Stimulated activated CD8-positive, alpha-beta memory T cell treated with anti-CD3 and anti-CD28 coated beads, Interleukin-12 subunit alpha, Interleukin-12 subunit beta, amount 100 ng/mL, for 24 hours (primary cell): Measurements from ENCODE around the gene MYH14.
"Not testable (repeated sequence)": the region's sequence is repeated elsewhere in the genome, so short reads cannot be mapped to it uniquely, and the experiment has no call there.

Source experiments
- DNase-seq: peaks from one replicate; pipeline ENCODE4 v3.0.0-alpha.2; 2020; ENCODE audit errors: extremely low read depth

The MYH14 gene

DNA sequence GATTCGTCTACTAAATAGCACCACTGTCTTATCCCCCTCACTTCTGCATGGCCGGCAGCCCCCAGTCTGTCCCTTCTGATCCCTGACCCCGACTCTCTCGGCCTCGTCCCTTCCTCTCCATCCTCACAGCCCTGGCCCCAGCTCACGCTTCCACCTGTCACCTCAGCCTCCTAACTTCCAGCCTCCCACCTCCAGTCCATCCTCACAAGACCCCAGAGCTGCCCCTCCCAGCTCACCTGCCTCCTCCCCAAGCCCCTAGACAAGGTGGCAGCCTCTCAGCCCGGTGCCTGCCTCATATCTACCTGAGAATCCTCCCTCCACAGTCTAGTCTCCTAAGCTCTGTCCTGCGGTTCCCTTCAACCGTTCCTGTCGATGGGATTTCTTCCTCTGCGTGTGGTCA, 115.7 kb downstream of the MYH14 start:
- DNase-seq, result no peak

DNA sequence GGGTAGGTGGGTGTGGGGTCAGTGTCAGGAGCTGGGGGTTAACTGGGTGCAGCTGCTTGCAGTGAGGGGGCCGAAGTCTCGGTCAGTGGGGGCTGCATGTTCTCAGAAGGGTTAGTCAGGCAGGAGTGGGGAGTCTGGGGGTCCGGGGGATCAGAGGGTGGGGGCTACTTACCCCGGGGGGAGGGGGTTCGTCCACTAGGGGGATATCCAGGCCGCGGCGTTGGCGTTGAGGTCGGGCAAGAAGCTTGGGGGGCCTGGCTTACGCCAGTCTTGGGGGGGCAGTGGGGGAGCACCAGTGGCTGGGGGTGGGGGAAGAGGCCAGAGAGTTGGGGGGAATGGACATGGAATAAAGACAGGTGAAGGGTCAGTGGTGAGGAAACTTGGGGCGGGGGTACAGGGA, 116.6 kb downstream of the MYH14 start:
- no peak for DNase-seq

DNA sequence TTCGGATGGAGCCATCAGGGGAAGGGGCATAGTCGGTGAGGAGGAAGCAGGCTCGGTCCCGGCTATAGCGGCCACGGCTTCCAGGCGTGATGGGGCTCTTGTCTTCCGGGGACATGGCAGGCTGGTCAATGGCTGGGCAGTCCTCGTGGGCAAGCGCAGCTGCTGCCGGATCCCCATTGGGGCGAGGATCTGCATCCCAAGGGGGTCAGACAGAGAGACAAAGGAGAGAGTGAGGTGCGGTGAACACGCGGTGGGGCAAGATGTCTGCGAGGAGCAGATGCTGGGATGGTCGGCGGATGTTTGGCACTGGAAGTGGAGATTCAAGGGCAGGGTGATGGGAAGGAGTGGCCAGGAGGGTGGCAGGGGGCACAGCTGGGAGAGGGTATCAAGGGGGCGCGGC, 117.2 kb downstream of the MYH14 start:
- no peak for DNase-seq

DNA sequence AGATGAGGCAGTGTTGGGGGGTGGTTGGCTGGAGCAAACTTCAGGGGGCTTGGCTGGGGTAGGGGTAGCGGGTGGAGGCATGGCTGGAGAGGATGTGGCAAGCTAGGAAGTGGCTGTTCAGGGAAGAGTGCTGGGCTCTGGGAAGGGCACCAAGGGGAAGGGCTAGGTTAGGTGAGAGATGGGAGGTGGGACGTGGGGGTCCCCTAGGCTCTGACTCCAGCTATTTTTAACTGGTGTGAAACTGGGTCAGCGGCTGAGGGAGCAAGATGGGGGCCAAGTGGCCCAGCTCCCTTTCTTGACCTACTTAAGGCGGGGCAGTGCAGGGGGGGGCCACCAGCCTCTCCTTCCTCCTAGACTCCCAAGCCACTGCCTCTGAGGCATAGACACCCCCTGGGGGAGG, 118.4 kb downstream of the MYH14 start:
- no peak for DNase-seq

DNA sequence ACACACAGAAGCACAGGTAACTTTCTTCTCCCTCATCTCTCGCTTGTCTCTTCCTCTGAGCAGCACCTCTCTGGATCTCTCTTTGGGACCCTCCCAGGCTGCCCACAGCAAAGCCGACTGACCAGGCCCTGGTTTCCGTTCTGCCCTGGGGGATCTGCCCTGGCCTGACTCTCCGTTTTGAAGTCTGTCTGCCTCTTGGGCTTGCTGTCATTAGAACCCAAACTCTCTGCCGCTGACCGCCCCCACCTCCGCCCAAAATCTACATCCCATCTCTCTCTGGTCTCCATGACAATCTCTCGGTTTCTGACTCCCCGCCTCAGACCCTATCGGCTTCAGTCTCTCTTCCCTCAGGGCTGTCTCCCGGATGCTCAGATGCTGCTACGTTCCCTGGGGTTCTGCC, 118.8 kb downstream of the MYH14 start:
- no peak for DNase-seq

DNA sequence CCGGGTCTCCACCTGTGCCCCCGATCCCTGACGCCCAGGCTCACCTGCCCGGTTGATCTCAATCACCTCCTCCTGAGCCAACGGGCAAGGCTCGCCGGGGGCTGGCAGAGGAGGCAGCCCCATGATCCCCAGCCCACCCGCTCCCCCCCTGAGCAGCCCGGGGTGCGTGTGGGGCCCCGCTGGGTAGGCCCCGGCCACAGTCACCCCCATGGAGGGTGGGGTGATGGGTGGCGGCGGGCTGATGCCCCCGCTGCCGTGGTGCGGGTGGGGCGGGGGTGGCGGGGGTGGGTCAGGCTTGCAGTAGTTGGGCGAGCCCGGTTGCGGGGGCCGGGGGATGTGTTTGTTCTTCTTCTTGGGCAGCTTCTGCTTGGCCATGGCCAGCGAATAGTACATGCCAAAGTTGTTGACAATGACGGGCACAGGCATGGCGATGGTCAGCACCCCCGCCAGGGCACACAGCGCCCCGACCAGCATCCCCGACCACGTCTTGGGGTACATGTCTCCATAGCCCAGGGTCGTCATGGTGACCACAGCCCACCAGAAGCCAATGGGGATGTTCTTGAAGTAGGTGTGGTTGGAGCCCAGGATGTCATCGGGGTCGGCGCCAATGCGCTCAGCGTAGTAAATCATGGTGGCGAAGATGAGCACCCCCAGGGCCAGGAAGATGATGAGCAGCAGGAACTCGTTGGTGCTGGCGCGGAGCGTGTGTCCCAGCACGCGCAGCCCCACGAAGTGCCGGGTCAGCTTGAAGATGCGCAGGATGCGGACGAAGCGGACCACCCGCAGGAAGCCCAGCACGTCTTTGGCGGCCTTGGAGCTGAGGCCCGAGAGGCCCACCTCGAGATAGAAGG, 119.7 kb downstream of the MYH14 start:
- no peak for DNase-seq

DNA sequence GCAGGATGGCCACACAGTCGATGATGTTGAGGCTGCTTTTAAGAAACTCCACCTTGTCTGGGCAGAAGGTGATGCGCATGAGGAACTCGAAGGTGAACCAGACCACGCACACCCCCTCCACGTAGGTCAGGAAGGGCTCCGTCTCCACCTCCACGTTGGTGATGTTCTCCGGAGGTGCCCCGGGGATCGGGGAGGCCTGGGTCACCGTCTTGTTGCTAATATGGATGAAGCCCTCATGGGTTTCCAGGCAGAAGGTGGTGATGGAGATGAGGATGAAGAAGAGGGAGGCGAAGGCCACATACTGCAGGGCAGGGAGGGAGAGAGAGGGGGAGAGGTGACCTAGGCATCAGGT, 120.3 kb downstream of the MYH14 start:
- no peak for DNase-seq

DNA sequence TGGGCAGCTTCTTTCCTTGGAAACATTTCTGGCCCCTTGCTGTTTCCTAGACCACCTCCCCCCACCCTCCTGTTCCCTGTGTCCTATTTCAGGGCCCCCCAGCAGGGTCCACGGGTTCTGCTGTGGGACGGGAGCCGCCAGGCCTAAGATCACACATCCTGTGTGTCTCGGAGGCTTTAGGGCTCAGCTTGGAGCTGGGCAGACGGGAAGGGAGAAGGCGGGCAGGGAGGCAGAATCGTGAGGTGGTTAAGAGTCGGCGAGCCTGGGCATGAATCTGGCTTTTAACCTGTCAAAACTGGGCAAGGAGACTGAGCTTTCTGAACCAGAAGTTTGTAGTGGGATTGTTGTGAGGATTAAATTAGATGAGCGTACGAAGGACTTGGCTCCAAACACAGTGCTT, 120.9 kb downstream of the MYH14 start:
- no peak for DNase-seq

DNA sequence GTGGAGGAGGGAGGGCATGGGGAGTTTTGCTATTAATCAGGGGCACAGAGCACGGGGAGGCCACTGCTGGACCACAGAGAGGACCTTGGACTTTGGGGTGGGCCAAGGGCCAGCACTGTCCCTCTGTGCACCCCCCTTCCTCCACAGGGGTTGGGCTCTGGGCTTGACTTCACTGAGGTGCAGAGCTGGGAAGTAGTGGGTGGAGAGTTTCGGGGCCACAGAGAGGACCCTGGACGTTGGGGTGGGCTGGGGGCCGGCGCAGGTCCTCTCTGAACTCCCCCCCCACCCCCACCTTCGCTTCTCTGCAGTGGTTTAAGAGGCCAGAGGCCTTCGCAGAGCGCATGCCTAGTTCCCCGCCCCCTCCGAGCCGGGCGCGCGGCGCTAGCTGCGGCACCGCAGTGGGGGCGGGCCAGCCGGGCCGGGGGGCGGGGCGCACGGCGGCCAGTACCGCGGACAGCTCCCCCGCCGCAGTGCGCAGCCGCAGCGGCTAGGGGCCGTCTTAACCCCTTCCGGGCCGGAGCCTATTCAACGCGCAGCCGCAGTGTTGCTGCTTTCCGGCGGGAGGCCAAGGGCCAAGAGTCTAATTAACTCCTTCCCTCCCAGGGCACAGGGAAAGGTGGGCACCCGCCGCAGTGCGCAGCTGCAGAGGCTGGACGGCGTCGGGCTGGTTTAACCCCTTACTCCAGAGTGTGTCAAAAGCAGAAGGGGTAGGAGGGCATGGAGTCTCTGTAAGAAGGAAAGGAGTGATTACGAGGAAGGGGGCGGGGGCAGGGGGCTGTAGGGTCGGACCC, 122.1 kb downstream of the MYH14 start:
- DNase-seq, result peak; percentile 36

DNA sequence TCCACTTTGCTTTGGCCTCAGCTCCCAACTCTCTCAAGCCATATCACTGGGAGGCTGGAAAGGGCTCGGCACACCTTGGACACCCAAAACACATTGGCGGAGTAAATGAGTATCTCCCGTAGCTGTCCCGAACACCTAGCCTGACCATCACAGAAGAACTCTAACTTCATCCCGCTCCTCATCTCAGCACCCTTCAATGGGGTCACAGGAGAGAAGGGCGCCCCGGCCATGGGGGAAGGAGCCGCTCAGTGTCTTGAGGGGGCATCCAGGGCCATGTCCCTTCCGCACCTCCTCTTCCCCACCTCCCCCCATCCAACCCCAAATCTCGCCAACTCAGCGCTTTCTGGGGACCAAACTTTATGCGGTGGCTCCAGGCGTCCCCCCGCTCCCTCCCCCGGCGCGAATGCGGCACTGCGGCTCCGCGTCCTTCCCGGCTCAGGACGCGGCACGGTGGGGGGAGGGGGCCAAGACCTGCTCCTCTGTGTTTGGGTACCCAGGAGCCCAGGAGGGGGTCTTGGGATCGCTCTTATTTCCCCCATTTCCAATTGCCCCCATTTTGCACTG, 122.8 kb downstream of the MYH14 start:
- DNase-seq, result no peak

DNA sequence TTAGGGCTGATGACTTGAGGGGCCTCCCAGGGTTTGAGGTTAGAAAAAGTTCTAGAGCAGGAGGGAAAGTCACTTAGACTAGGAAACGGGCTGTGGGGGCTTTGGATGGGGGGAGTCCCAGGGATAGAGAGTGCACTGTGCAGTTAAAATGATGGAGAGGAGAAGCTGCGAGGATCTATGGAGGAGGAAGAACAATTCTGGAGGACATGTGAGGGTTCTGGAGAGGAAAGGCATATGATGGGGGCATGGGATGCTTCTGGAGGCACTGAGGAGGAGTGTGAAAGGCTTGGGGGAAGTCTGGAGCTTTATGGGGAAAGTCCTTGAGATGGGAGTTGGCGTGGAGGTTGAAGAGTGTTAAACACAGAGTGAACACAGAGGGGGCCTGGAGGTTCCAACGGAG, 123.6 kb downstream of the MYH14 start:
- DNase-seq, result no peak

DNA sequence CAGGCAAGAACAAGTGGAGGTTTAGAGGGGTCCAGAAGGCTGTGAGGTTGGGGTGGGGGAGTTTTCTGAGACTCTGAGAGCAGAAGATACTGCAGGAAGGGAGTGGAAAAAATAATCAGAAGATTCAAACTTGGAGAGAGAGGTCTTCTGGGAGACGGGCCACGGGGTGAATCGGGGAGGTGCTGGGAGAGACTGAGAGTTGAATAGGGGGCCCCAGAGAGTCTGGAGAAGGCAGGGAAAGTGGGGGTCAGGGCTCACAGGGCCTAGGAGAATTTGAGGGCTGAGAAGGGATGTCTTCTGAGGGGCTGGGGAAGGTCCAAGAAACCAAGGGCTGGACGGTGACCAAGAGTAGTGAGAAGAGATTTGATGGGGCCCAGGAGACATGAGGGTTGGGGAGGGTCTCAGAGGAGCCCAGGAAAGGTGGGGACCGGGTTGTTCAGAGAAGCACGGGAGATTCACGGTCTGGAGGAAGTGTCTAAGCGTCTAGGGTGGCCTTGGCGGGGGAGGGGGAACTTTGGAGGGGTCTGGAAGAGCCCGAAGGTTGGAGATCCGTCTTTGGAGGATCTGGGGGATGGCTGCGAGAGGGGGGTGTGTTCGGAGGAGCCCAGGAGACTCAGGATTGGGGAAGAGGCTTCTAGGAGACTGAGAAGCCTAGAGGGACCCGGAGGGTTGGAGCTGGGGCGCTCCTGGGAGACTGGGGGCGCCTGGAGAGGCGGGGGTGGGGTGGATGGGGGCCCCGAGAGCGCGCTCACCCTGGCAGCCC, 124.2 kb downstream of the MYH14 start:
- no peak for DNase-seq

DNA sequence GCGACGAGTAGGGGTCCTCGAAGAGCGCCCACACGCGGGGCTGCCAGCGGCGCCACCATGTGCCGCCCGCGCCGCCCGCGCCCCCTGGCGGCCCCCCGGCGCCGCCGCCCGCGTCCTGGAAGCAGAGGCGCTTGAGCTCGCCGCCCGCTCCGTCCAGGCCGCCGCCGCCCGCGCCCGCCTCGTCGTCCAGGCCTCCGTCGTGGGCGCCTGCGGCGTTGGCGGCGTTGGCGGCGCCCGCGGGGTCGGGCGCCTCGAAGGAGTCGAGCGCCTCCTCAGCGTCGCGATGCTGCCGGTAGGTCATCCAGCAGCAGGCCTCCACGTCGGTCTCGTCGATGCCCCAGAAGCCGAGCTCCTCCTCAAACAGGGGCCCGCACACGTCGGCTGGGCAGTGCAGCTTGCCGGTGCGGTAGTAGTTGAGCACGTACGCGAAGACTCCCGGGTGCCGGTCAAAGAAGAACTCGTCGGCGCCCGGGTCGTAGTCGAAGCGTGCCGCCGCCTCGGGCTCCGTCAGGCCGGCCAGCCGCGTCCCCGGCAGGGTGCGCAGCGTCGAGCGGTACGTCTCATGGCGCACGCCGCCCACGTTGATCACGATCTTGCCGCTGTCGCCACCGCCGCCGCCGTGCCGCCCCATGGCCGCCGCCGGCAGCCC, 124.9 kb downstream of the MYH14 start:
- no peak for DNase-seq

DNA sequence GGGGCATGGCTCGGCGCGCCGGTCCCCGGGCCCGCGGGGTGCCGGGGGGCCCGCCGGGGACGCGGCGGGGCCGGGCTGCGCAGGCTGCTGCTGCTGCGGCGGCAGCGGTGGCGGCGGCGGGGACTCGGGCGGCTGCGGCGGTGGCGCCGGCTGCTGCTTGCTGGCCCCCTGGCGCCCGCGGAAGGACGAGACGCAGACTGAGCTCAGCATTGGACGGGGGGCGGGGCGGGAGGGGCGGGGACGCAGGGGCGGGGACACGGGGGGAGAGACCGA, 125.4 kb downstream of the MYH14 start:
- DNase-seq, result no peak

DNA sequence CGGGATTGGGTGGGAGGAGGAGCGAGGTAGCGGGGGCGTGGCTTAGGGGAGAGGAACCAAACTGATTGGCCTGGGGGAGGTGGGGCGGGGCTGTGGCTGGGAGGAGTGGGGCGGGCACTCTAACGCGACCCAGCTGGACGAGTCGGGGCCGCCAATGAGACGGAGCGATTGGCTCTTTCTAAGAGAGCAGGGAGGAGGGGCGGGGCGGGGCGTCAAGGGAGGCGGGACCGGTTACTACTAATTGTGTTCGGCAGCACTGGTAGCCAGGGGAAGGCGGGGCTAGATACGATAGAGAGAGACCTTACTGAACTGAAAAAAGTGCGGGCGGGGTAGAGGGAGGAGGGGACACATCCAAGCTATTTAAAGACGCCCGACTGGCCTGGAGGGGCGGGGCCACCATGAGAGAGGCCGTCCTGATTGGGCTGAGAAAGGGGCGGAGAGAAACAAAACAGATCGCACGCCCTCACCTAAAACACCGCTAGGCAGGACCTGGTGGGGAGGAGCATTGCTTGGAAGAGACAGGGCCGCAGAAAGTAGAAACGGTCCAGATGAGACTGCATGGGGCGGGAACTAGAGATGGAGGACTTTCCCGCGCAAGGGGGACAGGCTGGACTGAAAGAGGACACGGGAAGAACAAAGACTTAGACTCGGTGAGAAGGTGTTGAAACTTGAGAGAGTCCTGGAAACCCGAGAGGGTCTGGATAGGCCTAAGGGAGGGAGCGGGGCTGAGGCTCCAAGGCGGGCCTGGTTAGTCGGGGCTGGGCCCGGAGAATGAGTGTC, 125.9 kb downstream of the MYH14 start, which contains the start of gene KCNC3:
KCNC3 (minus strand) TSS at position 232 of the 780 bp plus-strand sequence. CDS start 295 bp downstream, outside the sequence.
- peak; percentile 91 for DNase-seq

DNA sequence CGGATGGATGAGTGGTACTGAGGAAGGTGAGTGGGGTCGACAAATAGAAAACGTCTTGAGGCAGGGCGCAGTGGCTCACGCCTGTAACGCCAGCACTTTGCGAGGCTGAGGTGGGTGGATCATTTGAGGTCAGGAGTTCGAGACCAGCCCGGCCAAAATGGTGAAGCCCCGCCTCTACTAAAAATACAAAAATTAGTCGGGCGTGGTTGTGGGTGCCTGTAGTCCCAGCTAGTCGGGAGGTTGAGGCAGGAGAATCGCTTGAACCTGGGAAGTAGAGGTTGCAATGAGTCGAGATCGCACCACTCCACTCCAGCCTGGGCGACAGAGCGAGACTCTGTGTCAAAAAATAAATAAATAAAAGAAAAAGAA, 126.5 kb downstream of the MYH14 start:
- DNase-seq, result not testable (repeated sequence)

DNA sequence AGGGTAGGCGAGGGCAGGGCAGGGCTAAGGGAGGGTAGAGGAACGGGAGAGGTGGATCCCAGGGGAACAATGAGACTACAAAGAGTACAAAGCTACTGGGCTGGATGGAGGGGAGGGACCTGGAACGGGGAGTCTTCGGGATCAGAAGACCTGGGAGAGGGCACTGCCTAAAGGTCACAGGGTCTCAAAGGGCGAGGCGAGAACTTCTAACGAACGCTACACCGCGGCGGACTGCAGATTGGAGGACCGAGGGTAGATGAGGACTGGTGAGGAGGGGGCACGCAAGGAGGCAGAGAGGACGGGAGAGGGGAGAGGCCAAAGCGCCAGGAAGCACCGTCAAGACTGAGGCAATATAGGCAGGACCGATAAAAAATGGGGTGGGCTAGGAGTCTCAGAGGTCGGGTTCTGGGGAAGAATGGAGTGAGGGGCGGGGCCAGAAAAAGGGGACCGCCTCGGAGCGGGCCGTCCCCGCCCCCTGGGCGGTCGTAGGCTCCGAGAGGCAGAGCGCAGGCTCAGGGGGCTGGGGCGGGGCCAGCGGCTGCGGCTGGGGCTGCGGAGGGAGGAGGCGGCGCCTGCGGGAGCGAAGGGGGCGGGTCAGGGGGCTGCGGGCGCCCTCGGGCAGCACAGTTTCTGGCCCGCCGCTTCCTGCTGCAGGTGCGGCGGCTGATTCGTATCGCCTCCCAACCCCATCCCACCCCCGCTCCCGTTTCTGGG, 127.1 kb downstream of the MYH14 start:
- DNase-seq, result peak; percentile 62

DNA sequence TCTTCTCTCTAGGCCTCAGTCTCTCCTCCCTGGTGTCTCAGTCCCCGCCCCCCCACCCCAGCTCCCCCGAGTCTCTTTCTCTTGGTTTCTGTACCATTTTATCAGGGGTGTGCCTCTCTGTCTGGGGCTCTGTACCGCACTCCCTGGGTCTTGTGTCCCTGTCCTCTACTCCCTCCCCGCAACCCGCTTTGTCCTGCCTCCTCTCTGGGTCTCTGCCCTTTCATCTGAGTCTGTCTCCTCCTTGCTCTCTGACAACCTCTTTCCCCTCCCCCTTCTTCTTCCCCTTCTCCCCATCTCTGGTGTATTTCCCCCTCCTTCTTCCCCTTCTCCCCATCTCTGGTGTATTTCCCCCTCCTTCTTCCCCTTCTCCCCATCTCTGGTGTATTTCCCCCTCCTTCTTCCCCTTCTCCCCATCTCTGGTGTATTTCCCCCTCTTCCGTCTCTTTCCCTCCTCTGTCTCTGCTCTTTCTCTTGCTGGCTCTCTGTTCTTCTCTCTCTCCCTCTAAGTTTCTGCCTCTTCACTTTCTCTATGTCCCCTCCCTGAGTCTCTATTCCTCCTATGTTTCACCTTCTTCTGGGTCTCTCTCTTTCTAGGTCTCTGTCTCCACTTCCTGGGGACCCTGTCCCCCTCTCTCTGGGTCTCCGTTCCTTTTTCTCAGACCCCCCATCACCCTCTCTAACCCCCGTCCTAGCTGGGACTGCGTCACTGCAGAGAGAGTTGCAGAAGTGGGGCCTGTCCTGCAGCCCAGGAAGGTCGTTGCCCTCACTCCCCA, 128.0 kb downstream of the MYH14 start:
- no peak for DNase-seq

DNA sequence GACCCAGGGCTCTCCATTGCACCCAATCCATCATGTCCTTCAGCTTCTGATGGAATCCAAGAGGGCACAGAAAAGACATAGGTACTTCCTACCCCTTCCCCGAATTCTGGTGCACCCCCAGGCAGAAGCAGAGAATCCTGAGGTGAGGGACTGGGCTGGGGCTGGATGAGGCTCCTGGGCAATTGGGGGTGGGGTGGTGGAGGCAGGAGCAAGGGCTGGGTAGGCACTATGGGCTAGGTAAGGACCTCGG, 128.5 kb downstream of the MYH14 start:
- no peak for DNase-seq
